K562 (cell line): ENCODE results near the gene LMO2. TPM values are rescaled to one million over a fixed set of nuclear protein-coding genes. Genes with fewer than 3 reads are reported as not detected.

Experiments used
- ARNT ChIP-seq, 2 experiments: fragments of 450-650 bp; IDR thresholded peaks; 2 replicates each; pipeline ENCODE4 v1.6.1; 2016; ENCODE audit warnings: mild to moderate bottlenecking in 1 of 2
- ATF1 ChIP-seq, 2 experiments: fragments of 450-650 bp in 1 of 2; IDR thresholded peaks; 2 replicates each; pipeline ENCODE4 v1.6.1; 2016; ENCODE audit warnings: missing compliant biosample characterization in 1 of 2, missing genetic modification characterization in 1 of 2
- ATF3 ChIP-seq, 2 experiments: fragments of 450-650 bp in 1 of 2; sonication (generic) in 1 of 2; formaldehyde crosslinking in 1 of 2; IDR thresholded peaks in 1 of 2; conservative IDR thresholded peaks in 1 of 2; 2 replicates each; pipeline versions ENCODE4 v1.6.1 to v1.8.1; 2016 to 2023; ENCODE audit warnings: mild to moderate bottlenecking in 2 of 2, moderate library complexity in 2 of 2, inconsistent platforms in 1 of 2, missing genetic modification reagents in 1 of 2
- CEBPB ChIP-seq: fragments of 450-650 bp; IDR thresholded peaks from 2 replicates; pipeline ENCODE4 v1.6.1; 2016; ENCODE audit warnings: missing genetic modification characterization, missing compliant biosample characterization
- CHD4 ChIP-seq: fragments of 200-600 bp; sonication (generic); IDR thresholded peaks from 3 replicates; pipeline ENCODE4 v1.6.1; 2012; ENCODE audit warnings: low read depth, mild to moderate bottlenecking, mixed read lengths, low read length, inconsistent platforms; ENCODE audit not compliant: insufficient read depth, insufficient replicate concordance, poor library complexity, severe bottlenecking
- EP400 ChIP-seq: fragments of 450-650 bp; IDR thresholded peaks from 2 replicates; pipeline ENCODE4 v1.6.1; 2017; ENCODE audit warnings: antibody characterized with exemption, mild to moderate bottlenecking, moderate library complexity
- ETV1 ChIP-seq: fragments of 450-650 bp; conservative IDR thresholded peaks from 2 replicates; pipeline ENCODE4 v1.6.1; 2016; ENCODE audit warnings: missing genetic modification characterization, control low read depth, low read depth, missing compliant biosample characterization
- GABPA ChIP-seq: fragments of 200-800 bp; sonication (Bioruptor generic); conservative IDR thresholded peaks from 2 replicates; pipeline ENCODE4 v1.6.1; 2016; ENCODE audit warnings: low read depth, missing genetic modification characterization, missing compliant biosample characterization
- GABPB2 ChIP-seq: fragments of 250-450 bp; sonication (Bioruptor Pico); conservative IDR thresholded peaks from 2 replicates; pipeline ENCODE4 v1.5.1; 2021; ENCODE audit warnings: mild to moderate bottlenecking
- POLR2A ChIP-seq: fragments of 450-650 bp; conservative IDR thresholded peaks from 2 replicates; pipeline ENCODE4 v1.6.1; 2016
- RBFOX2 ChIP-seq: fragments of 200-400 bp; formaldehyde crosslinking; IDR thresholded peaks from 2 replicates; pipeline ENCODE4 v1.6.1; 2017; ENCODE audit warnings: low read depth, mild to moderate bottlenecking, low read length, moderate library complexity
- SETDB1 ChIP-seq: IDR thresholded peaks from one replicate; pipeline ENCODE4 v1.6.1; 2012; ENCODE audit warnings: low read length, control low read depth, inconsistent platforms
- SMAD4 ChIP-seq: fragments of 250-450 bp; sonication (Bioruptor Pico); conservative IDR thresholded peaks from 2 replicates; pipeline ENCODE4 v1.8.0; 2021; ENCODE audit warnings: inconsistent platforms, mild to moderate bottlenecking, moderate library complexity
- SMARCA4 ChIP-seq: fragments of 450-650 bp; IDR thresholded peaks from 2 replicates; pipeline ENCODE4 v1.6.1; 2016
- TAF9B ChIP-seq: fragments of 450-650 bp; IDR thresholded peaks from 2 replicates; pipeline ENCODE4 v1.6.1; 2018; ENCODE audit warnings: mild to moderate bottlenecking; ENCODE audit not compliant: partially characterized antibody
- ZBTB2 ChIP-seq: fragments of 450-650 bp; IDR thresholded peaks from 2 replicates; pipeline ENCODE4 v1.6.1; 2016; ENCODE audit warnings: antibody characterized with exemption
- ZFP91 ChIP-seq: sonication (generic); formaldehyde crosslinking; IDR thresholded peaks from 2 replicates; pipeline ENCODE4 v1.8.0; 2022; ENCODE audit warnings: mild to moderate bottlenecking, missing genetic modification reagents
- ZNF175 ChIP-seq: fragments of 200-800 bp; sonication (Bioruptor generic); IDR thresholded peaks from 2 replicates; pipeline ENCODE4 v1.6.1; 2016; ENCODE audit warnings: low read depth, mild to moderate bottlenecking, missing genetic modification characterization, missing compliant biosample characterization
- ZNF24 ChIP-seq: fragments of 450-650 bp; IDR thresholded peaks from 2 replicates; pipeline ENCODE4 v1.6.1; 2016
- polyA plus RNA-seq, 8 experiments: library from polyadenylated mRNA; depleted of rRNA in 4 of 8; stranded (reverse) in 5 of 8; unstranded in 3 of 8; fragments of >200 nt; fragmentation: Nextera tagmentation in 2 of 8; fragmentation: Illumina TruSeq in 1 of 8; extraction: Ambion mirVana in 2 of 8; extraction: Trizol in 1 of 8; gene quantifications; 2 replicates each; pipeline versions ENCODE4 v1.2.1 to v1.2.3, GENCODE V29; 2011 to 2014; ENCODE audit warnings: inconsistent platforms in 1 of 8, missing spikeins in 1 of 8
- total RNA-seq, 7 experiments: library from RNA; depleted of rRNA in 6 of 7; stranded (reverse); fragments of >200 nt in 6 of 7; fragmentation: Illumina TruSeq in 2 of 7; extraction: Trizol in 2 of 7; gene quantifications; 2 replicates each; pipeline versions ENCODE4 v1.2.1 to v1.2.3, GENCODE V29; 2011 to 2021; ENCODE audit warnings: low replicate concordance in 1 of 7
- TF ChIP-seq, protein P1 (sequence below): fragments of 250-450 bp; sonication (Bioruptor Pico); IDR thresholded peaks from 2 replicates; pipeline ENCODE4 v1.4.0; 2020; ENCODE audit warnings: mild to moderate bottlenecking, moderate library complexity, borderline replicate concordance

LMO2 gene
- total and polyA plus RNA-seq, 9 of the 15 experiments (the other 6 are each of a cell fraction or from before 2014, with no cell fraction given): 6.9 to 126 (median 91.5) TPM

GRCh38 chr11:33936725-33937604 is 45.1 kb upstream of the LMO2 start (continued):
- TF ChIP-seq EP400: peak; percentile 60
- peak; percentile 43; the same call in 1 of the 2 replicates for TF ChIP-seq ZFP91 (CRISPR knock-in tag)
- peak; percentile 68 for TF ChIP-seq TAF9B
- TF ChIP-seq, protein P1, sequence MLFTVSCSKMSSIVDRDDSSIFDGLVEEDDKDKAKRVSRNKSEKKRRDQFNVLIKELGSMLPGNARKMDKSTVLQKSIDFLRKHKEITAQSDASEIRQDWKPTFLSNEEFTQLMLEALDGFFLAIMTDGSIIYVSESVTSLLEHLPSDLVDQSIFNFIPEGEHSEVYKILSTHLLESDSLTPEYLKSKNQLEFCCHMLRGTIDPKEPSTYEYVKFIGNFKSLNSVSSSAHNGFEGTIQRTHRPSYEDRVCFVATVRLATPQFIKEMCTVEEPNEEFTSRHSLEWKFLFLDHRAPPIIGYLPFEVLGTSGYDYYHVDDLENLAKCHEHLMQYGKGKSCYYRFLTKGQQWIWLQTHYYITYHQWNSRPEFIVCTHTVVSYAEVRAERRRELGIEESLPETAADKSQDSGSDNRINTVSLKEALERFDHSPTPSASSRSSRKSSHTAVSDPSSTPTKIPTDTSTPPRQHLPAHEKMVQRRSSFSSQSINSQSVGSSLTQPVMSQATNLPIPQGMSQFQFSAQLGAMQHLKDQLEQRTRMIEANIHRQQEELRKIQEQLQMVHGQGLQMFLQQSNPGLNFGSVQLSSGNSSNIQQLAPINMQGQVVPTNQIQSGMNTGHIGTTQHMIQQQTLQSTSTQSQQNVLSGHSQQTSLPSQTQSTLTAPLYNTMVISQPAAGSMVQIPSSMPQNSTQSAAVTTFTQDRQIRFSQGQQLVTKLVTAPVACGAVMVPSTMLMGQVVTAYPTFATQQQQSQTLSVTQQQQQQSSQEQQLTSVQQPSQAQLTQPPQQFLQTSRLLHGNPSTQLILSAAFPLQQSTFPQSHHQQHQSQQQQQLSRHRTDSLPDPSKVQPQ: no peak
- no peak for TF ChIP-seq ATF1 (CRISPR knock-in tag; IDR thresholded peaks at IDR 0.05)
- peak; percentile 39 for TF ChIP-seq ATF1 (tag; IDR thresholded peaks at IDR 0.05)
- TF ChIP-seq ATF3 (IDR thresholded peaks at IDR 0.05): peak; percentile 83
- TF ChIP-seq ATF3 (CRISPR knock-in tag; conservative IDR thresholded peaks at IDR 0.05): no peak
- TF ChIP-seq ZNF175 (CRISPR knock-in tag): peak; percentile 79
- peak; percentile 59; the same call in 1 of the 2 replicates for TF ChIP-seq ZBTB2
- TF ChIP-seq CEBPB (tag): peak; percentile 45
- peak; percentile 9 for TF ChIP-seq SETDB1
- peak; percentile 44; the same call in 1 of the 2 replicates for TF ChIP-seq ZNF24
- TF ChIP-seq GABPA (tag): peak; percentile 54
- TF ChIP-seq RBFOX2: peak; percentile 35; the same call in 1 of the 2 replicates
- TF ChIP-seq CHD4: no peak
- TF ChIP-seq POLR2A: peak; percentile 48; the same call in 1 of the 2 replicates
- TF ChIP-seq ARNT (IDR thresholded peaks at IDR 0.05): peak in 1 of 2 experiments; percentile 29; a peak in 1 of 4 replicates
- peak; percentile 94 for TF ChIP-seq SMAD4 (CRISPR knock-in tag)
- no peak for TF ChIP-seq GABPB2 (CRISPR knock-in tag)
- TF ChIP-seq ETV1: 0 out of 2 replicates have a peak, but pooled peaks have one; percentile 36
- peak; percentile 90 for TF ChIP-seq SMARCA4
